GM19452 (cell line): ENCODE results near the gene FRMD7.
"Not testable (repeated sequence)": the region's sequence is repeated elsewhere in the genome, so short reads cannot be mapped to it uniquely, and the experiment has no call there.

Experiments used
- ATAC-seq: cut with Tn5 transposase; IDR thresholded peaks from one replicate; pipeline ENCODE4 v1.9.1; 2021; ENCODE audit not compliant: unreplicated experiment

Gene FRMD7

GRCh38 chrX:132093239-132093860 lies 34.5 kb downstream of the FRMD7 start:
- ATAC-seq, result no peak

- peak; percentile 64 for ATAC-seq
Observed at GRCh38 chrX:132092439-132093065, 35.3 kb downstream of the FRMD7 start.

DNA sequence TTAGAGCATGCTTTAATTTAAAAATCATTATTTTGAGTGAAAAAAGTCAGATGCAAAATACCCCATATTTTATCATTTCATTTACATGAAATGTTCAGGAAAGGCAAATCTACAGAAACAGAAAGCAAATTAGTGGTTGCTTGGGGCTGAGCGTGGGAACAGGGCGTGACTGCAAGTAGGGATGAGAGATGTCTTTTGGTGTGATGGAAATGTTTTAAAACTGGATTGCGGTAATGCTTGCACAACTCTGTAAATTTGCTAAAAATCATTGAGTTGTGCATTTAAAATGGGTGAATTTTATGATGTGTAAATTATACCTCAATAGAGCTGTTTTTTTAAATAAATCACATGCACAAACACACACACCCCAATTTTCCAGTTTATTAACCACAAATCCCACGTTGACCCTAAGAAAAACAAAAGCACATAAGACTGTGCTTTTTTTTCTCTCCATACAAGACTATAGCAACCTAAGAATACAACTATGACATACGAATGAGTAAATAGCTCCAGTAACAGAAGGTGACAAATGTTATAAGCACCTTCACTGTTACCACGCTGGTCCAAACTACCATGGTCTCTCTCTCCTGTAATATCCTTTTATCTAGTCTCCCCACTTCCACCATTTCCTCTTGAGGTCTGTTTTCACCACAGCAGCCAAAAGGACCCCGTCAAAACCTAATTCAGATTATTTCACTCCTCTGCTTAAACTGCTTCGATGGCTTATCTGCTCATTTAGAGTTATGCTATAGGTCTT lies 37.2 kb downstream of the FRMD7 start:
- ATAC-seq, result no peak

DNA sequence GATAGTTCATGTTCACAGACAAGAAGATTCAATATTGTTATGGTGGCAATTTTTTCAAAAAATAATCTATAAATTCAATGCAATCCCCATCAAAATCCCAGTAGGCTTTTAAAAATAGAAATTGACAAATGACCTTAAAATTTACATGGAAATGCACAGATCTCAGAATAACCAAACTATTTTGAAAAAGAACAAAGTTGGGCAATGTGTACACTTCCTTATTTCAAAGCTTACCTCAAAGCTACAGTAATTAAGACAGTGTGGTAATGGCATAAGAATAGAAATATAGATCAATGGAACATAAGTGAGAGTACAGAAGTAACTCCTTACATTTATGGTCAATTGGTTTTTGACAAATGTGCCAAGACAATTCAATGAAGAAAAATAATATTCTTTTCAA lies 39.0 kb downstream of the FRMD7 start:
- ATAC-seq, result no peak

GRCh38 chrX:132086672-132087071 lies 41.1 kb downstream of the FRMD7 start:
- ATAC-seq, result no peak

- no peak for ATAC-seq
Observed at GRCh38 chrX:132085786-132086185, 42.0 kb downstream of the FRMD7 start.

DNA sequence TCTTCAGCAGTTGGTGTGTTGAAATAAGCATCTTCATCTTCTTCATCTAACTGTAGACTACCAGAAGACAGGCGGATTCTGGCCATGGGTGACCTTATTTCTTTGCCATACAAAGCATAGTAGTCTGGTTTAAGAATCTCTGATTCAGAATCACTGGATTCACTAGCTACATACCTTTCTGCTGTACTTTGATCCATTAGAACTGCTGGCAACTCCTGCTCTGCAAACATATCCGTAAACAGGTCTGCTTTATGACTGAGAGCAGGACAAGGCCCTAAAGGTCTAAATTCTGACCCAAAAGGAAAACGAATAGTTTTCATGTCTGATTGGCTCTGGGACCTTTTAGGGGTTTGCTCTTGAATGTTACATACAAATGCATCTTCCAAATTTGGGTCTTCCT lies 49.9 kb downstream of the FRMD7 start:
- no peak for ATAC-seq

- ATAC-seq, result no peak
Observed at GRCh38 chrX:132077414-132077813, 50.4 kb downstream of the FRMD7 start.

DNA sequence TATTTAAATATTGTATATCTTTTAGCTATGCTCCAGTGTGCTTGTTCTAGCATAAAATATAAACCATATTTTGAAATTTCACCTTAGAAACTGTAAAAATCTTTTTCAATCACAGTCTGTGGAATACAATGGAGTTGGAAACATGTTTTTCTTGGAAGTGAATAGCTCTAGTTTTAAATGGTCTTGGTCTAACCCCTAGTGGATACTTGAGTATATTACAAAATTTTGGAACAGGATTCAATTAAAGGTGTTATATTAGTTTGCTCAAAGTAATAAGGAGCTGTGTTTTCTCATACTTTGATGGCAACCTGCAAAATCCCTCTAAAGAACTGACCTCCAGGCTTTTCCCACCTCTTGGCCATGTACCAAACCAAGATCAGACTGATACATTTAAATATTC lies 56.6 kb downstream of the FRMD7 start:
- no peak for ATAC-seq

GRCh38 chrX:132068405-132068804 lies 59.4 kb downstream of the FRMD7 start:
- ATAC-seq, result no peak

DNA sequence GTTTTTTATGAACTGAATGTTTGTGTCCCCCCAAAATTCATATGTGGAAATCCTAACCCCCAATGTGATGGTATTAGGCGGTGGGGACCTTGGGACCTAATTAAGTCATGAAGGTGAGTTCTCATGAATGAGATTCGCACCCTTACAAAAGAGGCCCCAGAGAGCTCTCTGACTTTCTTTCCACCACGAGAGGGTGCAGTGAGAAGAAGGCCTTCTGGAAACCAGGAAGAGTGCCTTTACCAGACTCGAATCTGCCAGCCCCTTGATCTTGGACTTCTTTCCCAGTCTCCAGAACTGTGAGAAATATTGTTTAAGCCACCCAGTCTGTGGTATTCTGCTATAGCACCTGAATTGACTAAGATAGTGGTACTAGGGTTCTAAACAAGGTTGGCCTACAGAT lies 64.0 kb downstream of the FRMD7 start:
- ATAC-seq, result no peak

GRCh38 chrX:132063334-132063733 lies 64.5 kb downstream of the FRMD7 start:
- no peak for ATAC-seq

- no peak for ATAC-seq
Observed at GRCh38 chrX:132059973-132060540, 67.8 kb downstream of the FRMD7 start.

DNA sequence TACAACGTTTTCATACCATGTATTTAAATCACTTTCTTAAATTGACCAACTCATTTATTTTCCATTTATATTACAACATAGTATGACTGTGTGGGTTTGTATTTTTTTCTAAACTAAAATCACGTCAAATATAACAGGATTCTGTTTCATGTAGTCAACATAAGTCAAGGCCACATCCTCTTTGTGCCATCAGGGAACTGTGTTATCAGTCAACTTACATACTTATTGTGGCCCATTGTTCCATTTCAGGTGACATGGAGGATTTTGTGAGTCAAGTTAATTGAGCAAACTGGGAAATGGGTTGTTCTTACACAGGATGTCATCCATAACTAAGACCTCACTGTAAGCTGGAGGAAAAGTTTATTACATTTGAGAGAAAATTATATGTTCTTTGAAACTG lies 68.8 kb downstream of the FRMD7 start:
- no peak for ATAC-seq

DNA sequence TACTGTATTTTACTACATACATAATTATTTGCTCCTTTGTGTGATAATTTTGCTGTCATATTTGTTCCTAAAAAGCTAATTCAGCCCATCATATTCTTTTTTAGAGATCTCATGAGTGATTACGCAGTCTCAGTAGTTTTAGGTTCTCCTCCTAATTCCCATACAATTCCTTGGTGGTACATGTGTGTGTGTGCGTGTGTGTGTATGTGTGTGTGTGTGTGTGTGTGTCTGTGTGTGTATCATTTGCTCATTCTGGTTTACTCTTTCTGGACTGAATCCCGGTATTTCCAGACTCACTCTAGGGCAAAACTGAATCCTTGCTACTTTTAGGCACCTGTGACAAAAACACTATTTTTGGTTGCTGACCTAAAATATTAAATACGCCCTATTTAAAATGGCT lies 69.8 kb downstream of the FRMD7 start:
- no peak for ATAC-seq

DNA sequence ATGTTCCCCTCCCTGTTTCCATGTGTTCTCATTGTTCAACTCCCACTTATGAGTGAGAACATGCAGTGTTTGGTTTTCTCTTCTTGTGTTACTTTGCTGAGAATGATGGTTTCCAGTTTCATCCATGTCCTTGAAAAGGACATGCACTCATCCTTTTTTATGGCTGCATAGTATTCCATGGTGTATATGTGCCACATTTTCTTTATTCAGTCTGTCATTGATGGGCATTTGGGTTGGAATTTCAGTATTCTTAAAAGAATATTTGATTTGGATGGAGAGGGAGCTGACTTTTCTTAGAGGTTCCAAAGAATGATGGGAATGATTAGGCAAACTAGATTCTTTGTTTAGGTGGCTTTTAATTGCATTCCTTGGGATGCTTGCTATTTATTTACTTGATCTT lies 76.0 kb downstream of the FRMD7 start:
- ATAC-seq, result not testable (repeated sequence)

DNA sequence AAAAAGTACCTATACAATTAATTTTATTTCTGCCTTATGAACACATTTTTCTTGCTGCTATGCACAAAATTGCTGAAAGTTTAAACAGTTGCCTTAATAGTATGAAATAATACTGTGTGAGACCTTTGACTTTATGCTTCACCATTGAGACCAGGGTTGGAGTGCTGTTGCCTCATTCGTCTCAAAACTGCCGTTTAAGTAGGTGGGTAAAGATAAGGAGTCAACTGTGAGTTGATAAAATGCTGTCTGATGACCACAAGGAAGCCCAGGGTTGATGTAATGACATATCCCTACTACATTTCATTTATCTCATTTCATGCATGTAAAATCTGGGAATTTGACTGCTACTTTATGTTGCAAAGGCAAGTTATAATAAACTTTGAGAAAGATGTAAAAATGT lies 81.3 kb downstream of the FRMD7 start:
- no peak for ATAC-seq

- ATAC-seq, result no peak
Observed at GRCh38 chrX:132045456-132045855, 82.4 kb downstream of the FRMD7 start.

DNA sequence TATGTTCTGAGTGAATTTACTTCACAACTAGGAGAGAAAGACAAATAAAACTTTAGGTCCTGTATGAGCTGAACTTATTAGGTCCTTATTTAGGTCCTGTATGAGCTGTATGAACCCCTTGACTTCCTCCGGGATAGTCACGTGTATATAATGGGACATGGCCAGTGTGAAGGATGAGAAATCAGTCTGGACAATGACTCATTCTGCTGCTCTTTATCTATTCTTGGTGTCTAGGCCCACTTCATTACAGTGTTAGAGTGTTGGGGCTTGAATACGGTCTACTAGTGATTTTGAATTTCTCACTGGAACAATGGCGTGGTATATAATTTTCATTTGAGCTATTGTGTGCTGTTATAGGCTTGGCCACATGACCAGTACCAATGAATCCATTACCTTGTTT lies 82.9 kb downstream of the FRMD7 start:
- no peak for ATAC-seq

DNA sequence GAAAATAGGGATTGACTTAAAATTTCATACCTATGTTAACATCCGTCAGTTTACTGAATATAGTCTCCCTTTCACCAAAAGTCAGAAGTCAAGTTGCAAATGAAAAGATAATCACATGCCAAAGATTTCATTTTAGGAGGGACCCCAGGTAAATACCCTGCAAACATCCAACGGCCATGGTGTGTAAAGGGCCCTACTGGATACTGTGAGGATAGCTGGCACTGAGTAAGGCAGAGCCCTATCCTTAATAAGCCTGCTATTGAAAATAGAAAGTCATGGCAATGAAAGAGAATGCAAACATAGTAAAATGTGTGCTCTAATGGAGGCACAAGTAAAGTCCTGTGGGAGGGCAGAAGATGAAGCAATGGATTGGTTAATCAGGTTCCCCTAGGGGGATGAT lies 83.8 kb downstream of the FRMD7 start:
- ATAC-seq, result no peak

GRCh38 chrX:132041015-132041414 lies 86.8 kb downstream of the FRMD7 start:
- ATAC-seq, result no peak

DNA sequence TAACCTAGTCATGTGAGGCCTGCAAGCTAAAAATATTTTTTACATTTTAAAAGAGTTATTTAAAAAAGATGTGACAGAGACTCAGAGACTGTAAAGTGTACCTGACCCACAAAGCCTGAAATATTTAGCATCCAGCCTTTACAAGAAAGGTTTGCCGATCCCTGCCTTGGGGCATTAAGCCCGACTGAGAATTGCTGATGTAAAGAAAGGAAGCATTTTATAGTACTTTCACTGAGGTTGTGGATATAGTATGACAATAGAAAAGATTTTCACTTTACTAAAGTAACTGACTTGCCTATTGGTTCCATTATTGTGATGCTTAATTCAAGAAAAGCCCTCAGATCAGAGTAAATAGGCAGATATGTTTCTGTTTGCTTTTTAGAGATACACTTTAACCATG lies 87.8 kb downstream of the FRMD7 start:
- ATAC-seq, result no peak
